GM12874 (cell line): ENCODE measurements around the gene GALNT7.

Source experiments
- CTCF ChIP-seq: IDR thresholded peaks from 2 replicates; pipeline ENCODE4 v1.5.1; 2011; ENCODE audit warnings: low read depth, mild to moderate bottlenecking, control low read depth, low read length, moderate library complexity; ENCODE audit not compliant: insufficient read depth

Gene GALNT7

DNA sequence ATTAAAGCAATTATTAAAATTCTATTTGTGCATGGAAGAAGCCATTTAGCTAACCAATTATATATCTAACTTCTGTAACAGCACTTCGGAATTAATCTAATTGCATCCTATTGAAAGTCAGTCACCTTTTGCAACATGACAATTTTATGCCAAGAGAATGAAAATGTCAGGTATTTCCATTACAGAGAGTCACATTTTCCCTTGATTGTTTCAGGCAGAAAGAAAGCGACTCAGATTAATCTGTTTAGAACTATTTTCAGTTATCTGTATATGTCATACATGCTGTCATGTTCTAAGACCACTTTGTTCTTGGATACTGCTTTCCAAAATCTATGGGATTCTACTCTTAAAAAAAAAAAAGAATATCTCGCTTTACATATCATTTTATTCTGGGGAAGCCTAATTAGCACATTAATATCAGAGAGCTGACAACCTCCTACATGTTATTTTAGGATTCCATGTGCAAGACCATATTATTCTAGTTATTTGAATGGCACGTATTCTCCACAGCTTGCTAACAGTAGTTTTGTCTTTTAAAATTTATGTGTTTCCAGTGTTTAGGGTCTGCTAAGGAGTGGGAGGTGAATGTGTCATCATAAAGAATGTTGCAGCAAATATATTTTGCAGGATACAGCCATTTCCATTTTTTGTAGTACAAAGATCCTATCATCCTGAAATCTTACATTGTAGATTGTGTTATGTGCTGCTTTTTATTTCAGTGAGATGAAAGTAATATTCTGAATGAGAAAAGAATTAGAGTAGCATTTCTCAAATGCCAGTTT is 31.7 kb downstream of the GALNT7 start:
- no peak for TF ChIP-seq CTCF

DNA sequence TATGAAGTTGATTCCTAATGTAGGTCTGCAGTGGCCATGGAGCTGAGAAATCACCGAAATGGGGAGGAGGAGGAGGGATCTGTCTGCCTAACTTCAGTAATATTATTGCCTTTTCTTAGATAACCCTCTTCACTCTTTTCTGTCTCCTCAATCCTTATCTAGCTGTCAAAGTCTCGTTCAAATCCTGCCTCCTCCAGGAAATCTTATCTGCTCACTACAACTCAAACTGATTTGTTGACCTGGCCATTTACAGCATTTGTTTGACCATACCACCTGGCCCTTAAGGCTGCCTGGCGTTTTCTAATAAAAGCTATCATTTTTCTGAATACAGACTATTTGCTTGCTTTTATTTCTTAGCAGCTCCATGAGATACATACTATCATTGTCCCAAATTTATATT is 33.8 kb downstream of the GALNT7 start:
- no peak for TF ChIP-seq CTCF

- TF ChIP-seq CTCF: no peak
Observed at GRCh38 chr4:173205656-173206055, 37.0 kb downstream of the GALNT7 start.

DNA sequence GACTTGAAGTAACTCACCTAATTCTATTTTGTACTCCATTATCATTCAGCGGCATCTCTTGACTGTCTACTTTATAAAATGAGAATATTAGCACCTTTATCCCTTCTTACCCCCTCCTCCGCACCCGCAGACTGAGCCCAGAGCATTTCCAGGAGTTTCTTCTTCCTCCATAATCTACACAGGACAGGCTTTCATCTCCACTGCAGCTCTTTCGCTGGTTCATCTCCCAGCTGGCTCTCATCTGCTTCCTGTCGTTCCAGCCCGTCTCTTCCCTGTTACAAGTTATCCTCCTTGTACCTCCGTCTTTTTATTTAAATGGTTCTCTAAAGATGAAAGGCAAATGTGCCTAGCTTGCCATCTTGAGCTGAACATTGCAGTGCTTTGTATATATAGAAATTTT is 39.8 kb downstream of the GALNT7 start:
- no peak for TF ChIP-seq CTCF

DNA sequence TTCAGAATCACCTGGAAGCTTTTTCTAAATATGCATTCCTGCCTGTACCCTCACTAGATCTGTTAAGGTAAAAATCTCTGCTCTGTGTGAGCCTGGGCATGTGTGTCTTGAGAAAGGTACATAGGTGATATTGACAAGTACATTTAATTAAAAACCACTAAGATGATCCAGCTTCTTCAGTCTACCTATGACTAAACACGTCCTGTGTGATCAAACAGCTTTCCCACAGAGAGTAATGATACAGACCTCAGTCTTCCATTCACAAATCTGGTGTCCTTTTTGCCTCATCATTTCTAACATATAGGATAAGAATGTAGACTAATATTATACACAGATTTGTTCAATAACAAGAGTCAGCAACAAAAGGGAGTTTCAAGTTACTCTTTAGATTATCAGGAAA is 42.6 kb downstream of the GALNT7 start:
- TF ChIP-seq CTCF: no peak

DNA sequence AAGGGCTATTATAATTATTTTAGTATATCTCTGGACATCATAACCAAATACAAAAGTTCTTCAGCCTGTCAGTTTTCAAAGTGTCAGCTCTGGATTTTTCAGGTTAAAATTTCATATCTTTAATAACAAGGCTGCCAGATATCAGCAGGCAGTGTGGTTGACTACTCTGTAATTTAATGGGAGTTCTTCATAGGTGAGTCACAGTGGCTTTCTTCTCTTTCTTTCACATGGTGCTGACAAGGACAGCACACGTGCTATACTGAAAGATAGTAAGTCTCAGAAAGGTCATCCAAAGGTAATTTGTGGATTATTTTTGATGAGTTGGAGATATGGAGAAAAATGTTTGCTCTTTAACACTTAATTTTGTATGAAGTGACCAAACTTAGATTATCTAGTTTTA is 43.2 kb downstream of the GALNT7 start:
- no peak for TF ChIP-seq CTCF

GRCh38 chr4:173212379-173212778 is 43.8 kb downstream of the GALNT7 start:
- no peak for TF ChIP-seq CTCF
